Measurements from ENCODE around the gene STX1B. TPM values are rescaled to one million over a fixed set of nuclear protein-coding genes. Genes with fewer than 3 reads are reported as not detected.

Gene STX1B
- total and polyA plus RNA-seq, 2 of the 8 experiments (the other 6 are each of a cell fraction or from before 2014, with no cell fraction given): 8.9 to 20.2 TPM

DNA sequence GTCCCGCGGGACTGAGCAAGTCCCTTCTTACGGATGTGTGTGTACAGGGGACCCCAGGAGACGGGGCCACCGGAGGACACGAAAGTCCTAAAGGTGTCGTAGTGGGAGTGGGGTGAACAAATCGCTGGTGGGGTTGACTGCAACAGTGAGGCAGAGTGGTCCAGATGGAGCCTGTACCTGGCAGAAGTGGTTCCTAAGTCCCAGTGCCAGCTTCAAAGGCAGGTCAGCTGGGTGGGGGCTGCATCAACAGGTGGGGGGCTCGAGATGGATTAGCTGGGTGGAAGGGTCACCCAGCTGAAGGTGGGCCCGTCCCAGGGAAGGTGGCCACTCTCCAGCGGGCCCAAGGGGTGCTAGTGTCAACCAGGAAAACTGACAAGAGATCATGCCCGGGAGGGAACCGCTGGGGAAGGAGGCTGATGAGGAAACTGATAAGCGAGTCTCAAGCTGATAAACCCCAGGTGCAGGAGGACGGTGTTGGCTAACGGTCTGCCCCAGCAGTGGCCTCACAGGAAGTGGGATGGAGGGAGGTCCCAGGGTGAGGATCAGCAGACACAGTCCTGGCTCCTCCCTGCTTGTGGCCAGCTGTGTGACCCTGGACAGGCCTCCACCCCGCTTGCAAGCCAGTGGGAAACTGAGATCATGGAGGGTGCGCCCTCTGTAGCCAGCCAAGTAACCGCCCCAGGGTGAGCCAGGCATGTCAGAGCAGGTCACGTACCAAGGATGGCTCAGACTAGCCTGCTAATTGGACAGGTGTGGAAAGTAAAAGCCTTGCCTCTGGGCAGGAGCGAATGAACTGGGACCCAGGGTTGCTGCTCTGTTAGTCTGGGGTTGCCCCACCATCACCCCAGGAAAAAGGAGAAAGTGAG is 60.6 kb downstream of the STX1B start (continued):
- no peak for TF ChIP-seq USF2 (IDR thresholded peaks at IDR 0.05; ENCODE audit: low read length)
- no peak for TF ChIP-seq NRF1 (IDR thresholded peaks at IDR 0.05; ENCODE audit: low read depth, low read length)
- TF ChIP-seq SIN3A (conservative IDR thresholded peaks at IDR 0.05 in 1 of 2, IDR thresholded peaks at IDR 0.05 in 1 of 2; ENCODE audit: low read depth in 1 of 2, low read length in 2 of 2): 0 out of 4 replicates have a peak, but pooled peaks of 1 of the 2 experiments have one; percentile 26
- no peak for TF ChIP-seq MAFK (IDR thresholded peaks at IDR 0.05; ENCODE audit: low read depth, low read length)
- 0 out of 2 replicates have a peak, but pooled peaks have one; percentile 19 for TF ChIP-seq TAF1 (IDR thresholded peaks at IDR 0.05; ENCODE audit: low read depth, low read length)
- TF ChIP-seq TCF12 (IDR thresholded peaks at IDR 0.05; ENCODE audit: low read depth, low read length): no peak
- no peak for TF ChIP-seq HDAC6 (IDR thresholded peaks at IDR 0.05; ENCODE audit: low read depth, low read length)
- peak; percentile 19; the same call in 1 of the 2 replicates for TF ChIP-seq TBP (IDR thresholded peaks at IDR 0.05; ENCODE audit: low read depth, low read length)
